D341Med (cell line): Measurements from ENCODE around the gene RAD50.
"Not testable (repeated sequence)": the region's sequence is repeated elsewhere in the genome, so short reads cannot be mapped to it uniquely, and the experiment has no call there.

Experiments
- DNase-seq: peaks from one replicate; pipeline ENCODE4 v3.0.0; 2012; ENCODE audit warnings: low spot score

RAD50 gene

GRCh38 chr5:132675936-132676689, 119.3 kb downstream of the RAD50 start:
- no peak for DNase-seq

DNA sequence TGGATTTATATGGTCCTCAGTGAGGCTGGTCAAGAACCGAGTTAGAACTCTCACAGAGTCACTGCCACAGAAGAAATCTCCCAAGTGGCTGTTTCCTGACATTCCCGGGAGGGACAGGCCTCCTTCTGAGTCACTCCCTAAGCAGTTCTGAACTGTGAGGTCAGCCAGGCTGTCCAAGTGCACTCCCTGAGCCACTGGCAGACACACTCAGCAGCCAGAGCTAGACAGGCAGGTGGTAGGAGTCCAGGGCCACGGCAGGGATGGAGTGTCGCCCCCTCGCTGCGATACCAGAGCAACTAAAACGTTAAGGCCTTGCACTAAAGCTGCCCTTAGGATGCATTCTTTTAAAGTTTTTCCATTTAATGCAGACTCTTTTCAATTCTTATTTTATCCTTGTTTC, 120.4 kb downstream of the RAD50 start:
- DNase-seq: no peak

DNA sequence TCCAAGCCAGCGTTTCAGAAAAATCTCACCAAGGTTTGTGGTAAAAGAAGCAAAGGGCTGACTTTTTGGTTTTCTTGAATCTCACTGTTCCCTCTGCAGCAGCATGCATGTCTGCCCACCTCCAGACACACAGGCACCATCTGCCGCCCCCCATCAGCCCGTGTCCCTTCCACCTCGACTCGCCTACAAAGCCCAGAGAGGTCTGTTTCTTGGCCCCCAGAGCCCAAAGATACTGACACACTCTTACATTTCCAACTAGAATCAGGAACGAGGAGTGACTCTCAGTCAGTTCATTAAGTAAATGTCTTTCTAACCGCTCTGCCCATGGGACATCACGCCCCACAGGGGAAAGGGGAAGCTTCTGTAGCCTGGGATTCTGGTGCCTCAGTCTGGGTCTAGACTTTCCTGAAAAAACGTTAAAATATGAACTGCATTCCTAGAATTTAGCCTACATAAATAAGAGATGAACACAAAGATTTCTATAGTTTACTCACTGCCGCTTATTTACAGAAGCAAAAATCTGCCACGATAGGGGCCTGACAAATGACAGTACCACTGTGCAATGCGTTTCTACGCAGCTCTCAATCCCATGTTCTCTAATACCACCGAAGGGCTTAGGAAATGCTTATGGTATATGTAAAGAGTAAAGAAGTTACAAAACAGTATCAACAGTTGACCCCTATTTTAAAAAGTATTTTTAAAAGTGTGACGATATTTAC, 121.1 kb downstream of the RAD50 start:
- no peak for DNase-seq

- DNase-seq: no peak
Observed at GRCh38 chr5:132678735-132679134, 122.0 kb downstream of the RAD50 start.

- DNase-seq: no peak
Observed at GRCh38 chr5:132679166-132679565, 122.4 kb downstream of the RAD50 start.

DNA sequence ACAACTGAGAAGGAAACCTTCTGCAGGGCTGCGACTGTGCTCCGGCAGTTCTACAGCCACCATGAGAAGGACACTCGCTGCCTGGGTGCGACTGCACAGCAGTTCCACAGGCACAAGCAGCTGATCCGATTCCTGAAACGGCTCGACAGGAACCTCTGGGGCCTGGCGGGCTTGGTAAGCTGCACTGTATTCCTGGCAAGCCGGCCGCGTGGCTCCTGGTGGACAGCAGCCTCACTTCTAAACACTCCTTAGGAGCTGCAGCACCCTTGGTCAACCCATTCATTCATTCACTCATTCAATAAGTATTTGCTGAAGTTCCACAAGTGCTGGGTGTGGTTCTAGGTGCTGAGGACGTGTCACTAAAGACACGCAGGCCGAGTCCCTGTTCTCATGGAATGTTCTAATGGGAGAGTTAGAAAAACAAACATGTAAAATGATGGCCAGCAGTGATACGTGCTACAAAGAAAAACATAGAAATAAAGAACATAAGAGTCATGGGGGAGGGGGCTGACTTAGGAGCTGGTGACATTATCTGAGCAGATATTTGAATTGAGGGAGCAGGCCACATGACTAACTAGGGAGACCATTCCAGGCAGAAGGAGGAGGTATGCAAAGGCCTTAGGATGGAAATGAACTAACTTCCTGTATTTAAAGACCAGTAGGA, 123.1 kb downstream of the RAD50 start:
- DNase-seq: no peak

GRCh38 chr5:132680780-132681475, 124.2 kb downstream of the RAD50 start:
- DNase-seq: no peak

DNA sequence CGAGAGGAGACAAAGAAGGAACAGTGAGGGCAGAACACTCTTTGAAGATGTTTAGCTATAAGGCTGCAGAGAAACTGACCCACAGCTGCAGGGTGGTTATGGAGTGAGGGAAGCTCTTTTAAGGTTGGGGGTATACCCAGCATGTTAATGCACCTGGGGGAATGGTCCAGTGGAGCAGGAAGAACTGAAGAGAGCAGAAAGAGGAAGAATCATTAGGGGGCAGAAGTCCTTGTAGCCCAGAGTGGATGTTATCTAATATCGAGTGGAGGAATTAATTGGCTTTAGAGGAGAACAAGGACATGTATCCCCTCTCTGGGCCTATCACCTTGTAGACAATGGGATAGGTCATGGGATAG, 124.7 kb downstream of the RAD50 start:
- no peak for DNase-seq

DNA sequence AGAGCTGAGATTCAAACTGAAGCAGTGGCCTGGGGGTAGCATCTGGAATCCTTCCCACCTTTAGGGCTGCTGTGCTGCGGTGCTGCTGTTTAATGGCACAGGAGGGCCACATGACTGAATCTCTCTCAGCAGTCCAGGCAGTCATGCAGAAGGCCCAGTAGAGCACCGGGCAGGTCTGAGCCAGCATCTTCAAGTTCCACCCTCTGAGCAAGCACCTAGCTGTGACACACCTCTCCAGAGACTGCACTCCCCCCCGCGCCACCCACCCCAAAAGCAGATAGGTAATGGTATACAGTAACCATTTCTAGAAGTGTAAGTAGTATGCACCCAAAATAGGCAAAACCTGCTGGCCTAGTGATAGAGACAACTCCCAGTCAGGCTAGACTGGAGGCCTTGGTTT, 125.2 kb downstream of the RAD50 start:
- DNase-seq: no peak

DNA sequence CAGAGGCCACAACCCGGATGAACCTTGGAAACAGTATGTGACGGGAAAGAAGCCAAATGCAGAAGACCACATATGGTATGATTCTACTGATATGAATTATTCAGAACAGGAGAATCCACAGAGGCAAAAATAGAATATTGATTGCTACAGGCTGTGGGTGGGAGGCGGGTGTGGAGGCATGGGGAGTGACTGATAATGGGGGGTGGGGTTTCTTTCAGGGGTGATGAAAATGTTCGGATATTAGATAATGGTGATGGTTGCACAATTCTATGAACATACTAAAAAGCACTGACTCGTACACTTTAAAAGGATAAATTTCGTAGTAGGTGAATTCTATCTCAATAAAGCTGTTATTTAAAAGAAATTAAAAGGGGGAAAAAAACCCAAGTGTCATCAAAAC, 127.7 kb downstream of the RAD50 start:
- no peak for DNase-seq

- DNase-seq: no peak
Observed at GRCh38 chr5:132684922-132685720, 128.3 kb downstream of the RAD50 start.

DNA sequence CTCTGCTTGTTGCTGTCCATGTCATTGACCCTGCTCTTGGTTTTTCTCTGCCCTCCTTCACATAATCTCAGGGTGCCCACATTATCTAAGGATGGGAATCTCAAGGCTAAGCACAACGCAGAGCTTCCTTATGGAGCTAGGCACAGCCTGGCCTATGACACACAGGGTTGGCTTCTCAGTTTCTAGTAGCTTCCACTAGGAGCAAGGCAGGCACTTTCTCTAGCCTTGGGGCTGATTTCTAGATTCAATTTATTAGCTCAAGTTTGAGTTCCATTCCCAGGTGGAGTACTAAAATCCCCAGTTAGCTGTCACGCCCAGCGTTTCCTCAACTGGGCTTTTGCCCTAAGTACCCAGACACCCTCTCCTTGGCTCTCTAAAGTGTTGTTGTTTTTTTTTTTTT, 129.4 kb downstream of the RAD50 start:
- no peak for DNase-seq

GRCh38 chr5:132687995-132688394, 131.2 kb downstream of the RAD50 start:
- no peak for DNase-seq

GRCh38 chr5:132688536-132689339, 132.0 kb downstream of the RAD50 start:
- no peak for DNase-seq

DNA sequence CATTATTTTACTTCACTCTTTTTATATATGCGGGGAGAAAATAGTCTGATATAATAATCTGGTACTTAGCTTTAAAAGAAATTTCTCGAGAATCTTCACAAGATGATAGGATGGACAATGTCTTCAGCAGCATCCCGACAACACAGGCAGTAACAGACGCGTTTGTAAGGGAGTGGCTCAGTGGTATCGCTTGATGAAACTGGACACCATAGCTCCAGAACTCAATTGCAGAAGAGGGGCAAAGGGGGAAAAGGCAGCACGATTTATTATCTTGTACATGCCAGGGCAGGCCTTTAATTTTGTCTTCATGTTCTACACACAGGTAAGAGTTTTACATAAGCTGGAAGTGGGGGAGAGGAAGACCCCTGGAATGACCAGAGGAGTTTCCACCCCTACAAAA, 132.7 kb downstream of the RAD50 start:
- DNase-seq: no peak

DNA sequence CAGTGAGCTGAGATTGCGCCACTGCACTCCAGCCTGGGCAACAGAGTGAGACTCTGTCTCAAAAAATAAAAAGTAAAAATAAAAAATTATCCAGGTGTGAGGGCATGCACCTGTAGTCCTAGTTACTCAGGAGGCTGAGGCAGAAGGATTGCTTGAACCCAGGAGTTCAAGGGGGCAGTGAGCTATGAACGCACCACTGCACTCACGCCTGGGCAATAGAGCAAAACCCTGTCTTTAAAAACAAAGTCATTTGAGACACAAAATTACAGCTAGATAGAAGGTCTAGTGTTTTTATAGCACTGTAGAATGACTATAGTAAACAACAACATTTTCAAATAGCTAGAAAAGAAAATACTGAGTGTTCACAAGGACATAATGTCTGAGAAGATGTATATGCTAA, 133.4 kb downstream of the RAD50 start:
- DNase-seq: no peak

DNA sequence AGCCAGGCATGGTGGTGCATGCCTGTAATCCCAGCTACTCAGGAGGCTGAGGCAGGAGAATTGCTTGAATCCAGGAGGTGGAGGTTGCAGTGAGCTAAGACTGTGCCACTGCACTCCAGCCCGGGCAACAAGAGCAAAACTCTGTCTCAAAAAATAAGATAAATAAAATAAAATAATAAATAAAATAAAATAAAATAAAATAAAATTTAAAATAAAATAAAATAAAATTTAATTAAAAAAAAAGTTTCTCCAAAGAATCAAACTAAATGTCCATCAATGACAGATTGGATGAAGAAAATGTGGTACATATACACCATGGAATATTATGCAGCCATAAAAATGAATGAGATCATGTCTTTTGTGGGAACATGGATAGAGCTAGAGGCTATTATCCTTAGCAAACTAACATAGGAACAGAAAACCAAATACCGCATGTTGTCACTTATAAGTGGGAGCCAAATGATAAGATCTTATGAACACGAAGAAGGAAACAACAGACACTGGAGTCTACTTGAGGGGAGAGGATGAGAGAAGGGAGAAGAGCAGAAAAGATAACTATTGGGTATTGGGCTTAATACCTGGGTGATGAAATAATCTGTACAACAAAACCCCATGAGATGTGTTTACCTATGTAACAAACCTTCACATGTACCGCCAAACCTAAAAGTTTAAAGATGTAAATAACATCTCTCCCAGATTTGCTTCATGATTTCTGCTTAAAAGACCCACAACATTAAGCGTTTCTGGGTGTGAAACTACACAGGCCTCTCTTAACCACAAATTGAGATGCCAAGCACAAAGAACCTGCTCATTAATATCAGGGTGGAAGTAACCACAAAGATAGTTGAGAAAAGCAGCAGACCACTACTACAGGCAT, 135.2 kb downstream of the RAD50 start:
- not testable (repeated sequence) for DNase-seq

GRCh38 chr5:132692632-132692967, 135.8 kb downstream of the RAD50 start:
- DNase-seq: no peak
